HUDEP-2 (cell line): Measurements from ENCODE around the gene HOXB2.
A peak's percentile ranks its signal among the peaks of the same experiment; 100 is the strongest.

Experiments used
- DNase-seq, 76 experiments: peaks; one replicate each; lab custom pipeline; 2025; ENCODE audit not compliant: unreplicated experiment in 76 of 76; lab: John Stamatoyannopoulos, UW

The HOXB2 gene

GRCh38 chr17:48500435-48501426 is 44.2 kb downstream of the HOXB2 start:
- DNase-seq = peak in 12 of 76 experiments; percentile 7 to 40 (median 14)

- DNase-seq = no peak
These were observed 45.0 kb downstream of the HOXB2 start for GRCh38 chr17:48499735-48500434.

- no peak for DNase-seq
These were observed 45.7 kb downstream of the HOXB2 start for GRCh38 chr17:48499248-48499647.

GRCh38 chr17:48498164-48498850 is 46.6 kb downstream of the HOXB2 start:
- DNase-seq = no peak

GRCh38 chr17:48497103-48497502 is 47.8 kb downstream of the HOXB2 start:
- no peak for DNase-seq

GRCh38 chr17:48494335-48494734 is 50.6 kb downstream of the HOXB2 start:
- no peak for DNase-seq
